ENCODE results near the gene INHBE. TPM values are rescaled to one million over a fixed set of nuclear protein-coding genes. Genes with fewer than 3 reads are reported as not detected.

INHBE gene
- total RNA-seq, 1 experiment from 2014 or later: 5.0 TPM

GRCh38 chr12:57430112-57430930 lies 24.8 kb upstream of the INHBE start:
- Mint-ChIP-seq H3K4me1 (peaks cover 25% of the 10 kb centered on the region), H3K36me3 (no peaks in the 10 kb centered on the region), H3K27me3 (ENCODE audit: low read depth) (no peaks in the 10 kb centered on the region; the same call in 1 of the 2 replicates), H3K4me3 (peak overlapping the region; percentile 88), H3K9me3 (no peaks in the 10 kb centered on the region), H3K27ac (peak overlapping the region; percentile 96)
- peak; percentile 61 for DNase-seq (ENCODE audit: low spot score)
- TF ChIP-seq PRDM15 (CRISPR knock-in tag; IDR thresholded peaks at IDR 0.05): no peak
- peak; percentile 1; the same call in 1 of the 2 replicates for TF ChIP-seq SP1 (CRISPR knock-in tag; conservative IDR thresholded peaks at IDR 0.05)
- ATAC-seq: peak; percentile 52
- ChIA-PET POLR2A (interaction anchor here (0.7 to 1.2 kb wide), 4 partner anchors 23 to 123 kb away, joined by 3 to 9 read pairs (median 6); partner anchors contain the start of genes GLI1 and INHBE), CTCF (interaction anchor here (0.6 to 3.4 kb wide), 14 partner anchors 9 to 429 kb away, joined by 3 to 23 read pairs (median 4); partner anchors contain the start of genes GLI1 and INHBE)

- Mint-ChIP-seq H3K27ac (peak within 1 kb of the TSS; percentile 96), H3K27me3 (ENCODE audit: low read depth) (no peaks in the 10 kb centered on the region; the same call in 1 of the 2 replicates), H3K4me3 (peak within 1 kb of the TSS; percentile 88), H3K9me3 (no peaks in the 10 kb centered on the region), H3K4me1 (peaks cover 25% of the 10 kb centered on the region), H3K36me3 (no peaks in the 10 kb centered on the region)
- POLR2A ChIA-PET: no interaction called here
- CTCF ChIA-PET: interaction anchor here (1.3 to 1.9 kb wide), 2 partner anchors 28 to 123 kb away, joined by 5 to 13 read pairs; partner anchors contain the start of gene GLI1
- DNase-seq (ENCODE audit: low spot score) (peak; percentile 95), ATAC-seq (peak; percentile 92)
- TF ChIP-seq FOXP1 (CRISPR knock-in tag; IDR thresholded peaks at IDR 0.05; ENCODE audit: borderline replicate concordance): peak; percentile 57; the same call in 1 of the 2 replicates
- TF ChIP-seq GABPB1 (CRISPR knock-in tag; IDR thresholded peaks at IDR 0.05): peak; percentile 57
- peak; percentile 76 for TF ChIP-seq SP1 (CRISPR knock-in tag; conservative IDR thresholded peaks at IDR 0.05)
- 0 out of 2 replicates have a peak, but pooled peaks have one; percentile 21 for TF ChIP-seq ZNF532 (CRISPR knock-in tag; IDR thresholded peaks at IDR 0.05; ENCODE audit: borderline replicate concordance)
- TF ChIP-seq MAX (CRISPR knock-in tag; IDR thresholded peaks at IDR 0.05): peak; percentile 96
- TF ChIP-seq IRF1 (CRISPR knock-in tag; IDR thresholded peaks at IDR 0.05): no peak
- no peak for TF ChIP-seq ATF1 (CRISPR knock-in tag; IDR thresholded peaks at IDR 0.05)
- TF ChIP-seq E2F5 (CRISPR knock-in tag; IDR thresholded peaks at IDR 0.05): peak; percentile 76; the same call in 1 of the 2 replicates
- TF ChIP-seq ETV6 (CRISPR knock-in tag; IDR thresholded peaks at IDR 0.05): peak; percentile 93
- 0 out of 2 replicates have a peak, but pooled peaks have one; percentile 8 for TF ChIP-seq ZNF232 (CRISPR knock-in tag; IDR thresholded peaks at IDR 0.05)
- TF ChIP-seq ZNF512 (CRISPR knock-in tag; IDR thresholded peaks at IDR 0.05; ENCODE audit: borderline replicate concordance): no peak
- TF ChIP-seq USF1 (CRISPR knock-in tag; IDR thresholded peaks at IDR 0.05): peak; percentile 27; the same call in 1 of the 2 replicates
- peak; percentile 83 for TF ChIP-seq FOXP4 (CRISPR knock-in tag; IDR thresholded peaks at IDR 0.05)
- no peak for TF ChIP-seq JUN (CRISPR knock-in tag; IDR thresholded peaks at IDR 0.05)
- TF ChIP-seq CREM (CRISPR knock-in tag; IDR thresholded peaks at IDR 0.05): peak; percentile 85; the same call in 1 of the 2 replicates
Measured at GRCh38 chr12:57430931-57431566, 24.1 kb upstream of the INHBE start, which contains the start of gene R3HDM2. Gene R3HDM2, minus strand, starts transcription at chr12:57431043. Its CDS starts 120,615 bp downstream, at chr12:57310428.
